Measurements from ENCODE around the gene SYDE2.

GRCh38 chr1:85202092-85202863 is 1.5 kb upstream of the SYDE2 start:
- TF ChIP-seq CTCF (conservative IDR thresholded peaks at IDR 0.05 in 1 of 2, IDR thresholded peaks at IDR 0.05 in 1 of 2; ENCODE audit: low read depth in 1 of 2, low read length in 2 of 2) (no peak), EZH2 (IDR thresholded peaks at IDR 0.05; ENCODE audit: low read length, missing control alignments) (no peak)

Data from fibroblast of lung (primary cell).